Measurements from ENCODE around the gene NRG2. TPM values are rescaled to one million over a fixed set of nuclear protein-coding genes. Genes with fewer than 3 reads are reported as not detected.

Gene NRG2
- total and polyA plus RNA-seq, 2 of the 8 experiments (the other 6 are each of a cell fraction or from before 2014, with no cell fraction given): 0.27 to 0.54 TPM

GRCh38 chr5:139896718-139897117 lies 146.4 kb downstream of the NRG2 start:
- Histone ChIP-seq H3K18ac (ENCODE audit: extremely low read depth, low read length) (no peak overlapping the region), H2BK15ac (ENCODE audit: low read length) (no peak overlapping the region), H3K23me2 (ENCODE audit: low read depth, low read length) (no peaks in the 10 kb centered on the region), H3K9ac (replicated peaks in 1 of 4; ENCODE audit: extremely low read depth in 1 of 4, low read depth in 3 of 4, low read length in 3 of 4) (no peak overlapping the region), H2AK5ac (ENCODE audit: low read depth, low read length) (no peak overlapping the region), H3K4ac (replicated peaks; ENCODE audit: insufficient read length, low read depth, low read length) (no peak overlapping the region), H2BK12ac (ENCODE audit: low read depth, low read length) (no peak overlapping the region), H3K56ac (replicated peaks; ENCODE audit: insufficient read length, low read depth, low read length) (no peak overlapping the region), H3K14ac (ENCODE audit: insufficient read length) (no peak overlapping the region), H3K27ac (ENCODE audit: low read depth, low read length) (no peak overlapping the region), H2AFZ (ENCODE audit: low read length) (no peak overlapping the region), H3K4me2 (ENCODE audit: insufficient read depth in 1 of 2, low read depth in 2 of 2, low read length in 2 of 2) (no peak overlapping the region), H3K9me3 (ENCODE audit: insufficient read depth in 2 of 2, low read depth in 1 of 2, low read length in 1 of 2) (no peaks in the 10 kb centered on the region), H3K36me3 (ENCODE audit: control insufficient read depth in 2 of 4, insufficient read depth in 4 of 4, low read length in 3 of 4) (no peaks in the 10 kb centered on the region), H3K4me3 (ENCODE audit: extremely low read depth in 1 of 4, insufficient read depth in 2 of 4, low read depth in 3 of 4, low read length in 4 of 4) (no peak overlapping the region), H3K23ac (ENCODE audit: insufficient read length) (no peak overlapping the region), H4K5ac (ENCODE audit: insufficient read length, low read depth, low read length) (no peak overlapping the region), H2BK5ac (ENCODE audit: low read depth, low read length) (no peak overlapping the region), H3K4me1 (replicated peaks in 1 of 4; ENCODE audit: control insufficient read depth in 3 of 4, insufficient read depth in 4 of 4, low read length in 3 of 4) (no peaks in the 10 kb centered on the region), H2BK120ac (replicated peaks; ENCODE audit: low read depth, low read length) (no peak overlapping the region), H4K20me1 (replicated peaks in 1 of 2; ENCODE audit: control insufficient read depth in 1 of 2, insufficient read depth in 2 of 2, low read length in 2 of 2) (no peaks in the 10 kb centered on the region), H3K27me3 (replicated peaks in 1 of 4; ENCODE audit: control insufficient read depth in 3 of 4, extremely low read depth in 1 of 4, insufficient read depth in 3 of 4, low read length in 3 of 4) (peaks cover 14 to 38% (median 28%) of the 10 kb centered on the region in 4 experiments), H4K91ac (replicated peaks; ENCODE audit: insufficient read length, low read length) (no peak overlapping the region), H4K8ac (ENCODE audit: extremely low read depth, insufficient read depth, low read length) (no peak overlapping the region), H3K79me2 (ENCODE audit: control insufficient read depth in 1 of 2, insufficient read depth in 2 of 2, low read length in 2 of 2) (no peaks in the 10 kb centered on the region), H3K79me1 (ENCODE audit: low read depth, low read length) (no peaks in the 10 kb centered on the region), H2BK20ac (ENCODE audit: low read length) (no peak overlapping the region)
- no peak for DNase-seq (ENCODE audit: low read depth in 1 of 2, low spot score in 2 of 2)
- ChIA-PET CTCF (ENCODE audit: partially characterized antibody) (interaction anchor here (1.2 to 16.4 kb wide), 3 partner anchors 12 to 73 kb away, joined by 3 to 181 read pairs (median 12); no protein-coding TSS in a partner anchor), POLR2A (ENCODE audit: partially characterized antibody) (no interaction called here)
- no peak for FAIRE-seq
- 80% methylated on average over 4 of the region's 4 CpGs; no CpG with 5 or more reads in 1 of the 2 experiments for WGBS, 2 experiments (ENCODE audit: extremely low coverage in 1 of 2, insufficient coverage in 1 of 2, insufficient read length in 1 of 2, insufficient replicate concordance in 2 of 2, low coverage in 1 of 2, low lambda C conversion rate in 2 of 2, missing lambda C conversion rate in 1 of 2)
- TF ChIP-seq CTBP2 (IDR thresholded peaks at IDR 0.05; ENCODE audit: borderline replicate concordance, insufficient read depth, insufficient read length, low read length) (no peak), RXRA (IDR thresholded peaks at IDR 0.05; ENCODE audit: insufficient read depth, low read depth, low read length) (no peak), CTCF (IDR thresholded peaks at IDR 0.05; ENCODE audit: control extremely low read depth in 1 of 3, insufficient read depth in 1 of 3, low read depth in 1 of 3, low read length in 3 of 3) (no peak), EZH2 (IDR thresholded peaks at IDR 0.05; ENCODE audit: low read depth, low read length, severe bottlenecking) (no peak), ATF2 (IDR thresholded peaks at IDR 0.05; ENCODE audit: low read length) (no peak), TBP (IDR thresholded peaks at IDR 0.05; ENCODE audit: low read depth, low read length) (no peak), PHF8 (conservative IDR thresholded peaks at IDR 0.05; ENCODE audit: low read depth, low read length) (no peak)
- TF ChIP-seq, protein P1, sequence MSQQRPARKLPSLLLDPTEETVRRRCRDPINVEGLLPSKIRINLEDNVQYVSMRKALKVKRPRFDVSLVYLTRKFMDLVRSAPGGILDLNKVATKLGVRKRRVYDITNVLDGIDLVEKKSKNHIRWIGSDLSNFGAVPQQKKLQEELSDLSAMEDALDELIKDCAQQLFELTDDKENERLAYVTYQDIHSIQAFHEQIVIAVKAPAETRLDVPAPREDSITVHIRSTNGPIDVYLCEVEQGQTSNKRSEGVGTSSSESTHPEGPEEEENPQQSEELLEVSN (IDR thresholded peaks at IDR 0.05): no peak

All from H1 (cell line).